HG03378 (cell line): ENCODE data around the gene EVI5.
"Not testable (repeated sequence)": the region's sequence is repeated elsewhere in the genome, so short reads cannot be mapped to it uniquely, and the experiment has no call there.

ENCODE experiments used
- ATAC-seq: cut with Tn5 transposase; IDR thresholded peaks from one replicate; pipeline ENCODE4 v1.9.1; 2021; ENCODE audit warnings: mild to moderate bottlenecking, moderate library complexity; ENCODE audit not compliant: unreplicated experiment

Gene EVI5

DNA sequence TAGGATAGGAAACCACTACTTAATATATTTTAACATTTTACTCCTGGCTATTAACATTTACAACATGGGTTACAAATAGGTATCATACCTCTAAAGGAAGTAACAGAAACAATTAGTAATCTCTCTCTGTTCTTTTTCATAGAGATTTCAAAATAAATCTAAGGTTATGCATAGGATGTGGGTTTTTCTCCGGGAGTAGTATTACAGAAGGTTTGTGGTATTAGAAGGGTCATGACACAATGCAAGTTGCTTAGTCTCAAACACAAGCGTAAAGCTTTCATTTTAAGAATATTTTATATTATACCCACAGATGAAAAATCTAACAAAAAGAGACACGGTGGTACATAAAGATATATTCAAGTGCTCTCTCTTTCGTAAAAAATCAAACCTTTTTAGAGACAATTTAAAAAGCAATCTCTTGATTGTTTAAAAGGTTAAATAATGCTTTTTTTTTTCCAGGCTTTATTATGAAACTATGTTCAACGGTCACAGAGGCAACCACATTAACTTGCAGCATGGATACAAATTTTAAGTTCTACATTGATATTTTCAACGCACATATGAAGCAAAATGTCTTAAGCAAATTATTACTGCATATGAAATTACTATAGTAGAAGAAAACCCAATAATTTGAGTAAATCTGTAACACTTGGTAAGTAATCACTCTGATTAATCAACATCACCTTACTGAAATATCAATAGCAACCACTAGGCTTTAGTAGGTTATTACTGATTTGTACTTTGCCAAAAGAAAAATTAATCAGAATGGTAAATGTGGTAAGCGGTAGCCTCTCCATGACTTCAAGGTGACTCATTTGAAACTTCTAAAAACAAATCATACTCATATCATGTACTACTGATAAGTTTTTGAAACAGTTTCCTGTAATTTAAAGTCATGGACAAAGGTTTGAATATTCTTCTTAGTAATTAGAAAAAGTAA, 200.8 kb downstream of the EVI5 start:
- peak; percentile 87 for ATAC-seq

DNA sequence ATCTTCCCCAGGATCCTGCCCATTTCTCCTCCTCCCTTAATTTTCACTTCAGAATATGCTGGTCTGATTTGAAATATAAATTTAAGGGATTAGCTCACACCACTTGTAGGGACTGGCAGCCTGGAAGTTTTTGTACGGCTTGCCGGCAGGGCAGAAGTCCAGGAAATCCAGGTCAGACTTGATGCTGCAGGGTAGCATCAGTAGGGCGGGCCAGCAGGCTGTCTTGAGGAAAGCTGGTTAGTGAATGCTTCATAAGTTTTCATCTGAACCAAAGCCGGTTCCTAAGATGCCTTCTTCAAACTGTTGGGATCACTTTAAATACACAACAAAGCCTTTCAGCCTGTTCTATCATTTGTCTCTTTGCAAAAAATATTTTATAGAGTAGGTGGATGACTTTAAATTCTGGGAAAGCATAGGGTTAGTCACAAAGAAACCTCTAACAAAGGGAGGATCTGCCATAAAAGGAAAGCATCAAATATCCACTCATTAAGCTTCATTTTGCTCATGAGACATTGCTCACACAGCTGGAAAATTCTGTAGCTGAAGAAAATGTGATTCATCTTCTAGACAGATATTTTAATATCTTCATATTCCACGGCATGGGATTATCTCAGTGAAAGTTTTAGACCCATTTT, 207.5 kb downstream of the EVI5 start:
- ATAC-seq: no peak

DNA sequence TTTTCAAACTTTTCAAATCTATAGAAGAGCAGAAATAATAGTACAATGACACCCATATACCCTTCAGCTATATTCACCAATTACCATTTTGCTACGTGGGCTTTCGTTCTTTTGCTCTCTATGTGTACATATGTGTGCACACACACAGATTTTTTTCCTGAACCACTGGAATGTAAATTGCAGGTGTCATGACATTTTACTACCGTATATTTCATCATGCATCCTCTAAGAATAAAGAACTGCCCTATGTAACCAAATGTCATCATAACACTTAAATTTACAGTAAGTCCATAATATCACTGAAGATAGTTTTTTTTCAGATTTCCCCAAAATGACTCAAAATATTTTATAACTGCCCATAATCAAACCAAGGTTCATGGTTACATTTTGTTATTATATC, 209.8 kb downstream of the EVI5 start:
- ATAC-seq: no peak

GRCh38 chr1:92572520-92572919, 212.4 kb downstream of the EVI5 start:
- no peak for ATAC-seq

GRCh38 chr1:92571578-92571977, 213.3 kb downstream of the EVI5 start:
- ATAC-seq: no peak

DNA sequence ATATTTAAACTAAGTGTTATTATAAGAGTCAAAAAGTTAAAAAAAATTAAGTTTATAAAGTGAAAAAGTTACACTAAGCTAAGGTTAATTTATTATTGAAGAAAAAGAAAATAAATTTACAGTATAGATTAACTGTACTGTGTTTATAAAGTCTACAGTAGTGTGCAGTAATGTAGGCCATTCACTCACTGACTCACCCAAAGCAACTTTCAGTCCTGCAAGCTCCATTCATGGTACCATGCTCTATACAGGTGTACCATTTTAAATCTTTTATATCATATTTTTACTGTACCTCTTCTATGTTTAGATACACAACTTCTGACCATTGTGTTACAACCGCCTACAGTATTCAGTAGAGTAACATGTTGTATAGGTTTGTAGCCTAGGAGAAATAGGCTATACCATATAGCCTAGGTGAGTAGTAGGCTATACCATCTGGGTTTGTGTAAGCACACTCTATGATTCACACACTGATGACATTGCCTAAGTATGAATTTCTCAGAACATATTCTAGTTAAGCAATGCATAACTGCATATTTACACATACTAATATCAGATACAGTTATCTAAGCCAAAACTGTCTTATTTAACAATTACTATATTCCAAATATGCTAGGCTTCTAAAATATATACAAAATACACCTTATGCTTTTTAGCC, 217.6 kb downstream of the EVI5 start:
- ATAC-seq: no peak

- ATAC-seq: peak; percentile 98
Observed at GRCh38 chr1:92563457-92564216, 221.3 kb downstream of the EVI5 start.

- no peak for ATAC-seq
Observed at GRCh38 chr1:92556350-92556749, 228.6 kb downstream of the EVI5 start.

- no peak for ATAC-seq
Observed at GRCh38 chr1:92554216-92554615, 230.7 kb downstream of the EVI5 start.

- no peak for ATAC-seq
Observed at GRCh38 chr1:92551916-92552315, 233.0 kb downstream of the EVI5 start.

- ATAC-seq: no peak
Observed at GRCh38 chr1:92544756-92545165, 240.1 kb downstream of the EVI5 start.

DNA sequence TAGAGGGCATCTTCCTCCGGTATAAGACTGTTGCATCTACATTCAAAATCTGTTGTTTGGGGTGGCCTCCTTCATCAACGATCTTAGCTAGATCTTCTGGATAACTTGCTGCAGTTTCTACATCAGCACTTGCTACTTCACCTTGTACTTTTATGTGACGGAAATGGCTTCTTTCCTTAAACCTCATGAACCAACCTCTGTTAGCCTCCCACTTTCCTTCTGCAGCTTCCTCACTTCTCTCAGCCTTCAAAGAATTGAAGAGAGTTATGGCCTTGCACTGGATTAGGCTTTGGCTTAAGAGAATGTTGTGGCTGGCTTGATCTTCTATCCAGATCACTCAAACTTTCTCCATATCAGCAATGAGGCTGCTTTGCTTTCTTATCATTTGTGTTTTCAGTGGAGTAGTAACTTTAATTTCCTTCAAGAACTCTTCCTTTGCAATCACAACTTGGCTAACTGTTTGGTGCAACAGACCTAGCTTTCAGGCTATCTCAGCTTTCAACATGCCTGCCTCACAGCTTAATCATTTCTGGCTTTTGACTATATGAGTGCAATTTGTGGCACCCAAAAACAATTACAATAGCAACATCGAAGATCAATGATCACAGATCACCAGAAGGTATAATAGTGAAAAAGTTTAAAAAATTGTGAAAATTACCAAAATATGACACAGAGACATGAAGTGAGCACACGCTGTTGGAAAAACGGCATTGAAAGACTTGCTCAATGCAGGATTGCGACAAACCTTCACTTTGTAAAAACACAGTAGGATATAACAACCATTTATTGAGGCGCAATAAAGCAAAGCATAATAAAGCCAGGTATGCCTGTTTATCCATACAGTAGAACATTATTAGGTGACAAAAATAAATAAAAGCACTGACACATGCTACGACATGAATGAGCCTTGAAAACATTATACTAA, 241.5 kb downstream of the EVI5 start:
- no peak for ATAC-seq

DNA sequence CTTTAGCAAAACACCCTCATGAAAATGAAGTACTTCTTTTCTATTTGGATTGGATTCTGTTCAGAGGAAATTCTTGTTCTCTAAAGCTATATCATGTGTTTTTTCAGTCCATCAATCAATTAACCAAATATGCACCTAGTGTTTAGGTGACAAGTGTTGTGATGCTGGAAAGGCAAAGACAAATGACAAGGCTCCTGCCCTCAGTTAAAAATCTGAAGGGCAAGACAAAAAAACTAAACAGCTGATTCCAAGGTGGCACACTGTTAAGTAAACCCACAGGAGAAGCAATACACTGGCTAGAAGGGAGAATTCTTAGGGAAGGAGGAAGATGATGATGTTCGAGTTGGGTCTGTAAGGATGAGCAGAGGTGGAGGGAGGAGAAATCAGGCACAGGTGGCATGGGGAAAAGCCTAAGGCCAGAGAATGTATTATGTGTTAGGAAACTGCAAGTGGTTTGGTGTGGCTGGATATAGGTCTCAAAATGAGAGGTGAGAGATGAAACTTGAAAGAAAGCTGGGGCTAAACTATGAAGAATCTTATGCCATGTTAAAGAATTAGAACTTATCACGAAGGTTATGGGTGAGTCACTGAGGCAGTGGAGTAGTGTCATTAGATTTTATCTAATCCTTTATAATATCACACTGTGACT, 246.4 kb downstream of the EVI5 start:
- peak; percentile 50 for ATAC-seq

GRCh38 chr1:92538048-92538412, 246.9 kb downstream of the EVI5 start:
- peak; percentile 77 for ATAC-seq

DNA sequence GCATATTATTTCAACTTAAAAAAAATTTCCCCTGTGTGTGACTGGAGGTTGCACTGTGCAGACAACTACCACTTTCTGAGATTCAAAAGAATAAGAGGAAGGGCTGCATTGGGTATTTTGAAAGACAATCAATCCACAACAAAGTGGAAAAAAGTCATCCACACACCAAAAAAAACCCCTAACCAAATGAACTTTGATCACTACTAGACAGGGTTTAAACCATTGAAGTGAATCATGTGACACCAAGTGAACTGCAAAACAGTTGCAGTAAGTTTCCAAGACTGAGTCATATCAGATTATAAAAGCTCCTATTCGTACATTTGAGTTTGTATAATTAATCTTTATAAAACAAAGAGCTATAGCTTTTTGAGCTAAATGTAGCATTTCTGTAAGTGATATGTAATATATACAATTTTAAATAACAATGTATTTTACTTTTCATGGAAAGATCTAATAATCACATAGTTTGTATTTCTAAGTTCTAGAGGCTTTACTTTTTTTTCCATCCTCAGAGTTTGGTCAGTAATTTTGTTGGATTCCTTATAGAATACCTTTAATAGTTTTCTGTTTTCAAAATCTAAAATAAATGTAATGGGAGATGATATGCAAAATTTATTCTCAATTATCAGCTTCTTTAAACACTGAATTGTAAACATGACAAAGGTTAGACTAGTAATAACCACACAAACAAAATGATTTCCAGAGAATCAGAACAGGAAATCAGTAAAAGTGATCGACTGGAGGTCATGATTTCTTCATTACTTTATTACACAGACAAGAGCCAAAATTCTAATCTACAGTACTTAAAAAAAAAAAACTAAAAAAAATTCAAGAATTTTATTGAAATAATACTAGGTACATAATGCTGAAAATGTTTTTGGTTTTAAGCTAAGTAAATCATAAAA, 247.7 kb downstream of the EVI5 start:
- peak; percentile 73 for ATAC-seq

DNA sequence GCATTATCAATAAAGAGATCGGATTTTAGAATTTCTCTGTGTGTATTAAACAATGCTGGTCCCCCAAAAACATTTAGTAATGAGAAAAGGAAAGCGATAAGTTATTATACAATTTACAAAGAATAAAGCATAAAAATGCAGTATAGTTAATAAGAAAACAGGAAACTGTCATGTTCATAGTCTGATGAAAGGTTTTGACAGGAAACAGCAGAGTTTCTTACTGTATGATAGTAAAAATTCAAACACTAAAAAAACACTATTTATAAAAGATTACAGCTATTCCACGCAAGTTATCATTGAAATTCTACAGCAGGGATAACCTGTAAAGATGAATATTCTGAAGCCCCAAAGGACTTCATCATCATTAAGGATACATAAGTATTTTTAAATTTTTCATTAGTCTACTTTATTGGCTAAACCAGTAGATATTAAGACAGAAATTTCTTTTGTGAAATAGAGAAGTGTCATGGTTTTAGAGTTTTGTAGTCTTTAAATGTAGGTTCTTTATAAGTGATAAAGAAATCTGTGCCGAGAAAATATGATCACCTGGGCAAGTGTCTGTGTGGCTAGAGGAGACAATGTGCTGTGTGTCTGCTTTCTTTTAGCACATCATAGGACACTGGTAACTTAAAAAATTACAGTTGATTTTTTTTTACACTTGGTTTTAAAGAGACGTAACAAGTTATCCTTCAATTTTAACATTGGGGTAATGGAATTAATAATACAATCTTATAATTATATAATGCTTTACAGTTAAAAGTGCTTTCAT, 248.5 kb downstream of the EVI5 start:
- no peak for ATAC-seq

DNA sequence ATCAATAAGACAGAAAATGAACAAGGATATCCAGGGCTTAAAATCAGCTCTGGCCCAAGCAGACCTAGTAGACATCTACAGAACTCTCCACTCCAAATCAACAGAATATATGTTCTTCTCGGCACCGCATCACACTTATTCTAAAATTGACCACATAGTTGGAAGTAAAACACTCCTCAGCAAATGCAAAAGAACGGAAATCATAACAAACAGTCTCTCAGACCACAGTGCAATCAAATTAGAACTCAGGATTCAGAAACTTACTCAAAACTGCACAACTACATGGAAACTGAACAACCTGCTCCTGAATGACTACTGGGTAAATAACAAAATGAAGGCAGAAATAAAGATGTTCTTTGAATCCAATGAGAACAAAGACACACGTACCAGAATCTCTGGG, 252.5 kb downstream of the EVI5 start:
- not testable (repeated sequence) for ATAC-seq

GRCh38 chr1:92531939-92532338, 253.0 kb downstream of the EVI5 start:
- ATAC-seq: not testable (repeated sequence)
